ENCODE data around the gene PDE9A.

DNA sequence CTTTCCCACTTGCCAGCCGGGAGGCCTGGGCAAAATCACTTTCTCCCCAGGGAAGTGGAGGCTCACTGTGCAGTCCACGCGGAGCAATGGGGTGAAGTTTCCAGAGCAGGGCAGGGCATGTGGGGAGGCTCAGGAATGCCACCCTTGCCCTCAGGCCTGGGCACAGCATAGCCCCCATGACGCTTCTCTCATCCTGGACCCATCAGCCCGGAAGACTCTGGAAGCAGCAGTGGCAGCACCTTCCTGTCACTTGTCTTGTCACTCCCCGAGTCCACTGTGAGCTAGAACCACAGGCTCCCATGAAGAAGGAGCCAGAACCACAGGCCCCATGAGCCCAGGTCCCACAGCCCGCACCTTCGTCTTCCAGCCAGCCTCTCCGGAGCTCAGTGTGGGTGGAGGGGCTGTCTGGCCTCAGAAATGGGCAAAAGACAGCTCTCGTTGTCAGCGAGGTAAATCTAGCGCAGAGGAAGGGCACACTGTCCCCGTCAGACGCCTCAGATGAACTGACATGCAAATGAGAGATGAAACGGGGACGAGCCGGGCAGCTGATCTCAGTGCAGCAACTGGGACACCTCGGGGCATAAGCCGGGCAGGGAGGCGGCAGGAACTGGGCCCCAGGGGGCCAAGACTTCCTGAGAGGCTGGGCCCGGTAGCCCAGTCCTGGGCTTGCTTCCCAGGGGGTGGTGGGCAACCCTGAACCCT is 6.1 kb downstream of the PDE9A start:
- TF ChIP-seq LEF1 (IDR thresholded peaks at IDR 0.05; ENCODE audit: borderline replicate concordance) = no peak
- no peak for TF ChIP-seq ZNF384 (IDR thresholded peaks at IDR 0.05)
- TF ChIP-seq FOXK2 (IDR thresholded peaks at IDR 0.05) = no peak
- TF ChIP-seq SP1 (IDR thresholded peaks at IDR 0.05) = no peak
- no peak for TF ChIP-seq SUZ12 (IDR thresholded peaks at IDR 0.05)
- TF ChIP-seq FOXA1 (IDR thresholded peaks at IDR 0.05) = no peak
- TF ChIP-seq FOXM1 (IDR thresholded peaks at IDR 0.05; ENCODE audit: borderline replicate concordance) = no peak
- TF ChIP-seq BHLHE40 (IDR thresholded peaks at IDR 0.05; ENCODE audit: borderline replicate concordance) = no peak
- no peak for TF ChIP-seq TARDBP (IDR thresholded peaks at IDR 0.05)
- TF ChIP-seq, protein P1, sequence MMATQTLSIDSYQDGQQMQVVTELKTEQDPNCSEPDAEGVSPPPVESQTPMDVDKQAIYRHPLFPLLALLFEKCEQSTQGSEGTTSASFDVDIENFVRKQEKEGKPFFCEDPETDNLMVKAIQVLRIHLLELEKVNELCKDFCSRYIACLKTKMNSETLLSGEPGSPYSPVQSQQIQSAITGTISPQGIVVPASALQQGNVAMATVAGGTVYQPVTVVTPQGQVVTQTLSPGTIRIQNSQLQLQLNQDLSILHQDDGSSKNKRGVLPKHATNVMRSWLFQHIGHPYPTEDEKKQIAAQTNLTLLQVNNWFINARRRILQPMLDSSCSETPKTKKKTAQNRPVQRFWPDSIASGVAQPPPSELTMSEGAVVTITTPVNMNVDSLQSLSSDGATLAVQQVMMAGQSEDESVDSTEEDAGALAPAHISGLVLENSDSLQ (IDR thresholded peaks at IDR 0.05) = no peak
- TF ChIP-seq ELF4 (IDR thresholded peaks at IDR 0.05) = no peak
